CD4-positive, alpha-beta T cell treated with Interleukin-17A for 1 hour (primary cell): ENCODE data around the gene PGBD4.
"Not testable (repeated sequence)": the region's sequence is repeated elsewhere in the genome, so short reads cannot be mapped to it uniquely, and the experiment has no call there.

Experiments used
- DNase-seq: peaks from one replicate; pipeline ENCODE4 v3.0.0-alpha.2; 2020

The PGBD4 gene

DNA sequence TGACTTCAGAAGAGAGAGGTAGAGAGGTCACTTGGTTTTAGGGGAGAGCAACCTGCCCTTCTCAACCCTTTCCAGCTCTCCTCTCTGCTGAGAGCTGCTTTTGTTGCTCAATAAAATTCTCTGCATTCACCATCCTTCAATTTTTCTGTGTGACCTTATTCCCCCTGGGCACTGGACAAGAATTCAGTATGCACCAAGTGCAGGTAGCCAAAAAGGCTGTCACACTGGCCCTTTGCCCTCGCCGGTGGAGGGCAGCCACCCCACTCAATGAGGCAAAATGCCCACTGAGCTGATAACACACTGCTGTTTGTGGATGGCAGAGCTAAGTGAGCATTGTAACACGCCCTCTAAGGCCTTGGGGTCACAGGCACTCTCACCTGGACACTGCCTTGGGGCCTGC lies 12.9 kb downstream of the PGBD4 start:
- no peak for DNase-seq

DNA sequence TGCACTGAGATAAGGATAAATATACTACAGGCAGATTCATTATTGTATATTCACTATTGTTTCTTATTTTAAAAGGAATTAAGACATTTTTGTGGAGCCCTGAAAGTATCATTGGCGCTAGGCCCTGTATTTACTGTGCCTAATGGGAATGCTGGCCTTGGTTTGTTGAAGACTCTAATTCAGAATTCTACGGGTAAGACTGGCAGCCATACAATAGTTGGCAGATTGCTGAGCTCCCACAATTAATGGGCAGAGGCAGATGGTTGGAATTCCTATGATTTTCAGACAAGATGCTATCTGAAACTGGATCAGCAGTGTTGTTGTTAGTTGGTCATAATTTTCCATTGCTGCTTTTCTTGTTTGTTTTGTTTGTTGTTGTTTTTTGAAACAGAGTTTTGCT lies 14.7 kb downstream of the PGBD4 start:
- no peak for DNase-seq

DNA sequence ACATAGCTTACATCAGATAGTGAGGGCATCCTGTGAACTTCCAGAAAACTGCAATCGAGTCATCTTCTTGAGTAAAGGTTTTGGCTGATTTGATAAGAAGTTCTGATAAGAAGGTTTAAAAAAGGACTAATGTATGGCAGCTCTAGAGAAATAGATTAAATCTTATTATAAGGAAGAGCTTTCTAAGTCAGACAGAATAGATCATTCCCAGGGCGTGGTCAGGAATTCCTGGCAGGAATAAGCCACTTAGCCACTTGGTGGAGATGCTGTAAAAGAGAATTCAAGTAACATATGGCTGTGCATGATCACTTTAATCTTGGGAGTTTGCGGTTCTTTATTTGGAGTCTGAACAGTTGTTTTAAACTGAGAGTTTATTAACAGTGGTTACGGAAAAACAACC lies 17.4 kb downstream of the PGBD4 start:
- no peak for DNase-seq

DNA sequence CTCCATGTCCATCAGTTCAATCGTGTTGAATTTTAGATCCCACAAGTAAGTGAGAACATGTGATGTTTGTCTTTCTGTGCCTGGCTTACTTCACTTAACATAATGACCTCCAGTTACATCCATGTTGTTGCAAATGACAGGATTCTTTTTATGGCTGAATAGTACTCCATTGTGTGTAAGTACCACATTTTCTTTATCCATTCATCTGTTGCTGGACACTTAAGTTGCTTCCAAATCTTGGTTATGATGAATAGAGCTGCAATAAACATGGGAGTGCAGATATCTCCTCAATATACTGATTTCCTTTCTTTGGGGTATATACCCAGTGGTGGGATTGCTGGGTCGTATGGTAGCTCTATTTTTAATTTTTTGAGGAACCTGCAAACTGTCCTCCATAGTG lies 18.5 kb downstream of the PGBD4 start:
- not testable (repeated sequence) for DNase-seq

DNA sequence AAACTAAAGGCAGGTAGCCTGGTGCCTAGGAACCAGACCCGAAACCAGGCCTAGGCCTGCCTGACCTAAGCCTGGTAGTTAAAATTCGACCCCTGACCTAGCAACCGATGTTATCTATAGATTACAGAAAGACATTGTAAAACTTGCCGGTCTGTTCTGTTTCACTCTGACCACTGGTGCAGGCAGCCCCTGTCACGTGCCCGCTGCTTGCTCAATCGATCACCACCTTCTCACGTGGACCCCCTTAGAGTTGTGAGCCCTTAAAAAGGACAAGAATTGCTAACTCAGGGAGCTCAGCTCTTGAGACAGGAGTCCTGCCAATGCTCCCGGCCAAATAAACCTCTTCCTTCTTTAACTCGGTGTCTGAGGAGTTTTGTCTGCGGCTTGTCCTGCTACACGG lies 19.9 kb downstream of the PGBD4 start:
- not testable (repeated sequence) for DNase-seq

DNA sequence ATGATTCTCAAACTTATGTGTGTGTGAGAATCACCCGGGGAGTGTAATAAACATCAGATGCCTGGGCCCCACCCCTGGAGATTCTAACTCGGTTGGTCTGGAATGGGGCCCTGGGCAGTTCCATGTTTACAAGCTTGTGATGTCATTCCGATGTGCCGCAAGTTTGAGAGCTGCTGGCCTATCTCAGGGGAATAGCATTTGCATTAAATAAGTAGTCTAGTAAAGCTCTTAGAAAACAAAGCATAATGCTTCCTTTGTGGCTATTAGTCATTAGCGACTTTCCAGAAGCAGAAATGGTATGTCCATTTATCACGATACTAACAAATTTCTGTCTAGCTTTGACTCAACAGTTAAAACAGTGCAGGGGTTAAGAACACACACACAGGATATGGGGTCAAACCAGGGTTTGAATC lies 20.9 kb downstream of the PGBD4 start:
- DNase-seq: no peak

DNA sequence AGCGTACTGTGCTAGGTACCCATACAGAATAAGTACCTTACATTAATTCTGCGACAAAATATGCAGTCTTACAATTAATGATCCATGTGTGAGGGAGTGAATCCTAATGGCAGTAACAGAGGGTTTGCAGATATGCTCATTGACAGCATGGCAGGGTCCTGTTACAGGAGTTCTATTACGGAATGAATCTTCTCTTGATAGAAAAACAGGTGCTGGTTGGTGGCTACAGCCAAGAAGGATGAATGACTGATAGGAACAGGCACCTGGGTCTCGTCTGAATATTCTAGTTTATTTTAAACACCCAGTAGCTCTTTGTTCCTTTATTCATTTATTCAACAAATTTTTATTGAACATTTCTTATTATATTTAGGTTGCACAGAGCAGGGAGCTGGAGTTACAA lies 22.8 kb downstream of the PGBD4 start:
- no peak for DNase-seq

DNA sequence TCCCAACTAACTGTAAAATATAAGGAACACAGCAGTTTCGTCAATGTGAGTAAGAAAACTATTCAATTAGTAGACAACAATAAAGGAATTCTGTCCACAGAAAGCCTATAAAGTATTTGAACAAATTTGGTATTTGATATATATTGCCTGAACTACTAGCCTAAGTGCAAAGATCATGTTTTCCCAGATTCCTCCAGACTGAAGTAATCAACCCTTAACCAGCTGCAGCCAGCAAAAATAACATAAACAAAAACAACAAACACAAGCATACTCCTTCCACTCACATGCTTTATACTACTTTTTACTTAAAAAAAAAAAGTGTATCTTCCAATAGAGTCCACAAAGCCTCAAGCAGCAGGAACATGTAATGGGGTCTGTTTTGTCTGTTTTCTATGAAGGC lies 24.1 kb downstream of the PGBD4 start:
- DNase-seq: no peak

DNA sequence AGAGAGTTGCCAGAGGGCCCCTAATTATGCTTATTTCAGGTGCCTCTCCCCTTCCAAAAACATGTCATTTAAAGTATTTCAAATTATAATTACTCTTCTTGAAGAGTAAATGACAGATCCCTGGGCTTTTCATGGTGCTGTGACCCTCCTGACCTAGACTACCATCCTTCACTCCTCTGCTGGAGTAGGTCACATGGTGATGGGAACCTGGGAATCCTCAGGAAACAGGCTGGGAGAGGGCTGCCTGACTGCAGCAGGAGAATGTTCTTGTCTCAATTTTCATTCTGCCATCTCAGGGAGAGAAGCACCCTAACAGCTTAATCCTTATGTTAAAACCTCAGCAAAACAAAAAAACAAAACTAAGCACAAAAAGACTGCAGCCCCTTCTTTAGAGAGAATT lies 24.6 kb downstream of the PGBD4 start:
- no peak for DNase-seq

DNA sequence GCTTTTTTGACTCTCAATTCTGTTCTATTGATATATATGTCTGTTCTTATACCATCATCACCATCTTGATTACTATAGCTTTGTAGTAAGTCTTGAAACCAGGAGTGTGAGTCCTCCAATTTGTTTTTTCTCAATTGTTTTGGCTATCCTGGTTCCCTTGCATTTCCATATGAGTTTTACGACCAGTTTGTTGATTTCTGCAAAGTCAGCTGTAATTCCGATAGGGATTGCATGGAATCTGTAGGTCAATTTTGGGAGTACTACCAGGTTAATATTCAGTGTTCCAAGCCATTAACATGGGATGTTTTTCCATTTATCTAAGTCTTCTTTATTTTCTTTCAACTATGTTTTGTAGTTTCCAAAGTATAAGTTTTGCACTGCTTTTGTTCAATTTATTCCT lies 27.0 kb downstream of the PGBD4 start:
- DNase-seq: no peak

DNA sequence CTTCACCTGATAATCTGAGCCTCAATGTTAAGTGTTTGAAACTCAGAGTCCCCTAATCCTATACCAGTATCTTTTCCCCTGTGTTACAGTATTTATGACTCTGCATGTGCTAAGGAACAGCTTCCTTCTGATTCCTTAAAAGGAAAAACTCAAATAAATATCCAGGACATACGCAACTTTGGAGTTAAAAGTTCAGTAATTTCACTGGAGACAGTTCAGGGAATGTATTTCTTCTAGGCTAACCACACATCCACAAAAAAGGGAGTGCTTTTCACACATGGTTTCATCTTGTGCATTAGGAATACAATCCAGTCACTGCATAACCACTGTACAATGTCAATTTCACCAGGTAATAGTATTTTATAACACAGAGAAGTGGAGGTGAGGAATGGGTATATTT lies 31.0 kb downstream of the PGBD4 start:
- no peak for DNase-seq

DNA sequence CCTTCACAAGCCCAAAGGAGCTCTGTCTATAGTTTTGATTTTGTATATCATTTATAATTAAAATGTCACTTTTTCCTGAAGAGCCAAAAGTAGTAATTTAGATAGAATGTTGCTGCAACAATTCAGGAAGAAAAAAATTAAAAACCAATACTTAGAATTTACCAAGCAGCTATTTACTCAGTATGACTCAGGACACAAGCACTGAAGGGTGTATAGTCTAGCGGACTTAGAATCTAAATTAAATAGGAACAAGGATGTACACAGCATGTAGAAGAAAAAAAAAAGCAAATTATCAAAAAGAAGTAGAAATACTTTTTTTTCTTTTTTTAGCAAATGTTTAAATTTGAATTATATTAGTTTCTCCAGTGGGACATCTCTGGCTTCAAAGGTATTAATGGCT lies 31.6 kb downstream of the PGBD4 start:
- DNase-seq: no peak

DNA sequence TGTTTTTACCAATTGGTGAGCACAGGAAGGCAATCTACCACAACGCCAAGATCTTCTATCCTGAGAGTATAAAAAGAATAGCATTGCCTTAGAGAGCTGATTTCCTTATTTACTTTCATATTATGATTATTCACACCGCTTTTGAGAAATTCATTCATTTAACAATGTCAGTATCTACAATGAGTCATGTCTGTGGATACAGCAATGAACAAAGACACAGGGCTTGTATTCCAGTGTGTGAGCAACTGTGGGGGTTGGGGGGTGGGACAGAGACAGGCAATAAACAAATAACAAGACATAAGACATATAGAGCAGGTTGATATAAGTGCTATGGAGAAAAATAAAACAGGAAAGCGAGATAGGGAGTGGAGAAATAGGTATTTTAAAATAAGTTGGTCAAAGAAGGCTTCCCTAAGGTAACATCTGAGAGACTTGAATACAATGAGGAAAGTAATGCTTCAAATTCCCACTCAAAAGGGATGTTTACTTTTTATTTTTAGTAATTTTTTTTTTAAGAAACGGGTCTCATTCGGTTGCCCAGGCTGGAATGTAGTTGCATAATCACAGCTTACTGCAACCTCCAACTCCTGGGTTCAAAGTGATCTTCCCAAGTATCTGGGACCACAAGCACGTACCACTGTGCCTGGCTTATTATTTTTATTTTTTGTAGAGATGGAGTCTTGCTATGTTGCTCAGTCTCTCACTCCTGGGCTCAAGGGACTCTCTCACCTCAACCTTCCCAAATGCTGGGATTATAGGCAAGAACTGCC lies 45.7 kb downstream of the PGBD4 start:
- DNase-seq: no peak

DNA sequence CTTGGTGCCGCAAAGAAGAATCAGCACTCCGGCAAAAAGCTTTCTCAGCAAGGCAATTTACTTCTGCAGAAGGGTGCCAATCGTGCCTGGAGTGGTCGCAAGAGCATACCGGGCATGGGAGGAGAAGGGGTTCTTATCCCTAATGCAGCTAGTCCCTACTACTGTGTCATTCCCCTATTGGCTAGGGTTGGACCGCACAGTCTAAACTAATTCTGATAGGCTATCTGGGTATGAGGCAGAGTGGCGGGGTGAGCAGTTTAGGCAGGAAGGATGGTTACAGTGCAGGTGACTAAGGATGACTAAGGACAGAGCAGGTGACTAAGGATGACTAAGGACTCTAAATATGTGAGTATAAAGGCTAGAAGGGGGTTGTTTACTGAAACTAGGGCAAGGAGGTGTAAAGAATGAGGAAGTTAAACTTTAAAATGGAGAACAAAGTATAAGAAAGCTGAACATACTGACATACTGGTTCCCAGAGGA lies 52.9 kb downstream of the PGBD4 start:
- no peak for DNase-seq

DNA sequence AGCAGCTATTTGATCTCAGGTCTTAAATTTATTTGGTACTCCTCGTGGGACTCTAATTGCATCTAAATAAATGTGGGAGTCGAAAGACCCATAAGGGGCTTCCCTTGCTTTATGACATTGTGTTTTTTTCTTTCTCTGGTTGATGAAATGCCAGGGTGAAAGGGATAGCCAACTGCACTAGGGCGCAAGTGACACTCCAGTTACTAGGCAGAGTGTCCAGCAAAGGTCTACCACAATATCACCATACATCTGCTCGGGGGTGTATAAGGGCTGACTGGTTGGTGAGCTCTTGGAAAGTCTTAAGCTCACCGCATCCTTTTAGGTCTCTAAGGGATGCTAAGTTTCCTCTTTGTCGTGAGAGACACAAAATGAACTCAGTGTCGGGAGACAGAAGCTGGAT lies 54.0 kb downstream of the PGBD4 start:
- DNase-seq: no peak
